Measurements from ENCODE around the gene ETS1. TPM values are rescaled to one million over a fixed set of nuclear protein-coding genes. Genes with fewer than 3 reads are reported as not detected.

Gene ETS1
- total RNA-seq, 2 experiments from 2014 or later, result 579 to 590 TPM

DNA sequence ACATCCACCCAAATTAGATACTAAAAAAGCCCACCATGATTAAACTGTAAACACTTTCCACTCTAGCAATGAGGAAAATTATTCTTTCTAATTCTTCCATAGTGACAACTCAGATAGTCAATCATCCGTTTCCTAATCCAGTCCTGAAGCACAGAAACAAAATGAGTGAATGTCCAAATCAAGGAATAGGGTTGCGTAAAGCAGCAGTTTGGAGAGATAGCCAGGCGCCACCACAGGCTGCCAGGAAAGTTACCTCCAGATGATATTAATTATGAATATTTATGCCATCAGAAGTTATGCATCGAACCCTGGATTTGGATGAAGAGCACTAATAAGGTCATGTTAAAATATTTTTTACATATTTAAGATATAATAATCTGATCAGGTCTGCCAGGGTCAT, 63.2 kb downstream of the ETS1 start:
- TF ChIP-seq CTCF (IDR thresholded peaks at IDR 0.05), result no peak
- intact Hi-C loops (cut with DNase I, micrococcal nuclease), result loop anchor here in 1 of 2 experiments (2.0 to 10.0 kb wide), 5 partner anchors 21 to 327 kb away; no protein-coding TSS in a partner anchor
- POLR2A ChIA-PET, result interaction anchor here (1.0 to 24.0 kb wide), 13 partner anchors 20 to 222 kb away, joined by 3 to 530 read pairs (median 11); no protein-coding TSS in a partner anchor
- Histone ChIP-seq H3K27ac (ENCODE audit: low read depth in 1 of 2, low read length in 2 of 2) (peak overlapping the region; percentile 83 to 96), H3K4me1 (ENCODE audit: insufficient read depth, low read length) (peaks cover 53% of the 10 kb centered on the region), H3K36me3 (ENCODE audit: insufficient read depth, low read length) (peaks cover 7% of the 10 kb centered on the region), H3K9me3 (ENCODE audit: control insufficient read depth in 1 of 2, insufficient read depth in 1 of 2, low read length in 2 of 2) (no peaks in the 10 kb centered on the region), H3K27me3 (ENCODE audit: control insufficient read depth in 1 of 2, insufficient read depth in 2 of 2, low read length in 2 of 2) (no peaks in the 10 kb centered on the region), H3K4me3 (ENCODE audit: low read length) (no peak overlapping the region)
- Mint-ChIP-seq H3K9me3 (no peaks in the 10 kb centered on the region), H3K27ac (peak overlapping the region; percentile 99), H3K27me3 (no peaks in the 10 kb centered on the region), H3K4me1 (ENCODE audit: low read depth) (peaks cover 66% of the 10 kb centered on the region), H3K4me3 (peak overlapping the region; percentile 93), H3K36me3 (ENCODE audit: low read depth) (peaks cover 41% of the 10 kb centered on the region)
- CTCF ChIA-PET, result interaction anchor here (0.7 to 2.2 kb wide), 3 partner anchors 106 to 234 kb away, joined by 3 to 11 read pairs (median 7); no protein-coding TSS in a partner anchor
- no peak for DNase-seq
- no peak for ATAC-seq (ENCODE audit: poor library complexity)

DNA sequence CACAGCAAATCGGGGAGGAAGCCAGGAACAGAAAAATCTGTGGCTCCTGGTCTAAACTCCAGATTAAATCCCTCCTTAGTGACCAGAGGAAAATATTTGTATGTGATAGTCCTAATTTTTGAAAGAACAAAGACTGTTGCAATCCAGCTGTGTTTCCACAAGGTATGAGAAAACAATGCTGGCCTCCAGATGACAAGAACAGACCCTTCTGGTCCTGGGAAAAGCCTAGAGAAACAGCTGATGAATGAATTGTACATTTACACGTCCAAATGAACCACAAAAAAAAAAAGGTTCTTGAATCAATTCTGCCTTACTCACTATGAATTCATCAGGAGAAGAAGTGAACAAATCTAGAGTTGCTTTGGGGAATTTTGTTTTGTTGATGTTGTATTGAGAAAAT, 63.7 kb downstream of the ETS1 start:
- peak overlapping the region; percentile 99 for H3K27ac Mint-ChIP-seq
- peaks cover 60% of the 10 kb centered on the region for H3K4me1 Mint-ChIP-seq (ENCODE audit: low read depth)
- POLR2A ChIA-PET, result interaction anchor here (0.5 to 24.0 kb wide), 23 partner anchors 19 to 307 kb away, joined by 3 to 530 read pairs (median 6); no protein-coding TSS in a partner anchor
- H3K9me3 ChIP-seq (ENCODE audit: control insufficient read depth in 1 of 2, insufficient read depth in 1 of 2, low read length in 2 of 2), result no peaks in the 10 kb centered on the region
- H3K27me3 Mint-ChIP-seq, result no peaks in the 10 kb centered on the region
- H3K9me3 Mint-ChIP-seq, result no peaks in the 10 kb centered on the region
- H3K4me3 Mint-ChIP-seq, result peak overlapping the region; percentile 93
- H3K4me3 ChIP-seq (ENCODE audit: low read length), result peak overlapping the region; percentile 89
- H3K36me3 Mint-ChIP-seq (ENCODE audit: low read depth), result peaks cover 46% of the 10 kb centered on the region
- ATAC-seq (ENCODE audit: poor library complexity) (no peak), DNase-seq (peak in 1 of 14 experiments; percentile 14)
- H3K27ac ChIP-seq (ENCODE audit: low read depth in 1 of 2, low read length in 2 of 2), result peak overlapping the region; percentile 83 to 96
- H3K36me3 ChIP-seq (ENCODE audit: insufficient read depth, low read length), result peaks cover 13% of the 10 kb centered on the region
- CTCF ChIA-PET, result interaction anchor here (1.0 to 1.5 kb wide), 5 partner anchors 18 to 351 kb away, joined by 3 to 7 read pairs (median 4); no protein-coding TSS in a partner anchor
- intact Hi-C loops (cut with DNase I, micrococcal nuclease), result loop anchor here in 1 of 2 experiments (2.0 to 10.0 kb wide), 6 partner anchors 21 to 326 kb away; no protein-coding TSS in a partner anchor
- no peak for TF ChIP-seq CTCF (IDR thresholded peaks at IDR 0.05)
- H3K27me3 ChIP-seq (ENCODE audit: control insufficient read depth in 1 of 2, insufficient read depth in 2 of 2, low read length in 2 of 2), result no peaks in the 10 kb centered on the region
- peaks cover 53% of the 10 kb centered on the region for H3K4me1 ChIP-seq (ENCODE audit: insufficient read depth, low read length)

GRCh38 chr11:128522943-128523518, 64.3 kb downstream of the ETS1 start:
- H3K9me3 Mint-ChIP-seq, result no peaks in the 10 kb centered on the region

More at GRCh38 chr11:128522943-128523518, 64.3 kb downstream of the ETS1 start:
- H3K4me1 Mint-ChIP-seq (ENCODE audit: low read depth), result peaks cover 54% of the 10 kb centered on the region
- no peak for TF ChIP-seq CTCF (IDR thresholded peaks at IDR 0.05)
- CTCF ChIA-PET, result interaction anchor here (1.0 to 1.5 kb wide), 6 partner anchors 17 to 351 kb away, joined by 3 to 7 read pairs (median 4); no protein-coding TSS in a partner anchor
- DNase-seq (peak in 8 of 14 experiments; percentile 47 to 84 (median 61)), ATAC-seq (ENCODE audit: poor library complexity) (peak; percentile 22)
- POLR2A ChIA-PET, result interaction anchor here (0.5 to 24.0 kb wide), 30 partner anchors 9 to 308 kb away, joined by 3 to 530 read pairs (median 4); partner anchors contain the start of gene FLI1
- H3K27me3 ChIP-seq (ENCODE audit: control insufficient read depth in 1 of 2, insufficient read depth in 2 of 2, low read length in 2 of 2), result no peaks in the 10 kb centered on the region
- H3K9me3 ChIP-seq (ENCODE audit: control insufficient read depth in 1 of 2, insufficient read depth in 1 of 2, low read length in 2 of 2), result no peaks in the 10 kb centered on the region
- H3K4me3 Mint-ChIP-seq, result peak overlapping the region; percentile 93
- intact Hi-C loops (cut with DNase I, micrococcal nuclease), result loop anchor here in 1 of 2 experiments (2.0 to 10.0 kb wide), 4 partner anchors 181 to 326 kb away; no protein-coding TSS in a partner anchor
- H3K36me3 ChIP-seq (ENCODE audit: insufficient read depth, low read length), result peaks cover 18% of the 10 kb centered on the region
- H3K4me1 ChIP-seq (ENCODE audit: insufficient read depth, low read length), result peaks cover 48% of the 10 kb centered on the region
- H3K36me3 Mint-ChIP-seq (ENCODE audit: low read depth), result peaks cover 53% of the 10 kb centered on the region
- H3K4me3 ChIP-seq (ENCODE audit: low read length), result peak overlapping the region; percentile 89
- H3K27me3 Mint-ChIP-seq, result no peaks in the 10 kb centered on the region
- peak overlapping the region; percentile 83 to 96 for H3K27ac ChIP-seq (ENCODE audit: low read depth in 1 of 2, low read length in 2 of 2)
- H3K27ac Mint-ChIP-seq, result peak overlapping the region; percentile 99
